EH (cell line): ENCODE data around the gene VEGFC.

Experiments
- DNase-seq: peaks from one replicate; pipeline ENCODE4 v3.0.0-alpha.2; 2015; ENCODE audit warnings: low read depth

The VEGFC gene, protein sequence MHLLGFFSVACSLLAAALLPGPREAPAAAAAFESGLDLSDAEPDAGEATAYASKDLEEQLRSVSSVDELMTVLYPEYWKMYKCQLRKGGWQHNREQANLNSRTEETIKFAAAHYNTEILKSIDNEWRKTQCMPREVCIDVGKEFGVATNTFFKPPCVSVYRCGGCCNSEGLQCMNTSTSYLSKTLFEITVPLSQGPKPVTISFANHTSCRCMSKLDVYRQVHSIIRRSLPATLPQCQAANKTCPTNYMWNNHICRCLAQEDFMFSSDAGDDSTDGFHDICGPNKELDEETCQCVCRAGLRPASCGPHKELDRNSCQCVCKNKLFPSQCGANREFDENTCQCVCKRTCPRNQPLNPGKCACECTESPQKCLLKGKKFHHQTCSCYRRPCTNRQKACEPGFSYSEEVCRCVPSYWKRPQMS

DNA sequence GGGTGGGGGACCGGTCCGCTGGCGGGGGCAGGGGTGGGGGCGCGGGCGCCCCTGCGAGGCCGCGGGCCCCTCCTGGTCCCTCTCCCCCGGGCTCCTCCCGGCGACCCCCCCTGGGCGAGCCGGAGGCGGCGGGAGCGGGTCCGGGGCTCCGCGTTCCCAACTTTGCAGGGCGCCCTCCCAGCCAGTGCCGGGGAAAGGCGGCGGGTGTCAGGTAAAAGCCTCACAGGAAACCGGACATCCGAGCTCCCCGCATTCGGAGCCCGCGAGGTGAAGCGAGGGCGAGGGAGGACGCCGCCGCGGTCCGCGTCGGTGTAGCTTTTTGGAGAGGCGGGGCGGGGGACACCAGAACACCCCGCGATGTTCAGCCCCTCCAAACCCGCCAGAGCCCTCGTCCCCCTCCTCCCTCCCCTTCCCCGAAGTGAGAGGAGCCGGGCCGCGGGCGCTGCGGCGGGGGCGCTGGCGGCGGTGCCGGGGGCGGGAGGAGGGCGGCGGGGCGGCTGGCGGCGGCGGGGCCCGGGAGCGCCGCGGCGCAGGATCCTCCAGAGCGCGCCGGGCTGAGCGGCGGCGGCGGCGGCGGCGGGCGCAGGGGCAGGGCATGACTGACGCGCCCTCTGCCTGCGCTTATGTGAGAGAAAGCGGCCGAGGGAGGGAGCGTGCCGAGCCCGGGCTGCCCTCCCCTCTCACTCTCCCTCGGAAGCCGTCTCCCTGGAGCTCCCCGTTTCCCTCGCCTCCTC is at the start of gene VEGFC:
TSS of gene VEGFC (minus strand) at position 597 of the 734 bp plus-strand sequence. CDS start 611 bp downstream, outside the sequence.
- DNase-seq: peak; percentile 87

DNA sequence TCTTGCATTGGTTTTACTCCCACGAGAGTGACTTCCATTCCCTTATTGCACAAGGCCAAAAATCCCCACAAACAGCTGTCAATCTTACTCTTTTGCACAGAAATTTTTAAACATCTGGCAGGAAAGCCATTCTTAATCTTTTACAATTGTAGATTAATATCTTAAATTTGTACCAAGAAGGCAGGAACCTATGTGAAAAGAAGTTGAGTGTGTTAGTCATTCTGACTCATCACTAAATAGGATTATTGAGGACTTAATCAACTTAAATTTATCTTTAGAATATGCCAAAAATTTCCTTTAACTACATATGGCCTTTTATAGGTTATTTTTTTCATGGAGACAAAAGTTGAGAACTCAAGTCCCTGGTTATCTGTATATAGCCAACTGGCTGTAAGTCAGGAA is 49.0 kb upstream of the VEGFC start:
- DNase-seq: peak; percentile 91

DNA sequence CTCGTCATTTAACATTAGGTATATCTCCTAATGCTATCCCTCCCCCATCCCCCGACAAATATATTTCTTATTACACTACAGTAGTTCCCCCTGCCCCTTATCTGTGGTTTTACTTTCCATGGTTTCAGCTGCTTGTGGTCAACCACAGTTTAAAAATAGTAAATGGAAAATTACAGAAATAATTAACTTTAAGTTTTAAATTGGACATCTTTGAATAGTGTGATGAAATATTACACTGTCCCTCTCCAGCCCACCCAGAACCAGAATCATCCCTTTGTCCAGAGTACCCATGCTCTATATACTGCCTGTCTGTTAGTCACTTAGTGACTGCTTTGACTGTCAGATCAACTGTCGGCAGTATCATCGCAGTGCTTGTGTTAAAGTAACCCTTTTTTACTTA is 47.4 kb upstream of the VEGFC start:
- DNase-seq: peak; percentile 50

DNA sequence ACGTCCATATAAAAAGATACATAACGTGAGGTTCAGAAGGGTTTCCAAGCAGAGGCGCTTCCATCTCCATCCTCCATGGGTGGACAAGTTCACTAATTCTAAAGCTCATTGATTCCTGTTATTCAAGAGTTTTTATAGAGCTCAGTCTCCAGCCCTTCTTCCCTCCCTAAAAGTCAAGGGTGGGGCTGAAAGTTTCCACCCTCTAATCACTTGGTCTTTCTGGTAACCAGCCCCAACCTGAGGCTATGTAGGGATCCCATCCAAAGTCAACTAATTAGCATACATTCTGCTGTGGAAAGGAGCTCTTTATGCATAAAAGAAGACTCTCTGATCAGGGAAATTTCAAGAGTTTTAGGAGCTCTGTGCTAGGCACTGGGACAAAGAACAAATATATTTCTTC is 46.9 kb upstream of the VEGFC start:
- peak; percentile 65 for DNase-seq

DNA sequence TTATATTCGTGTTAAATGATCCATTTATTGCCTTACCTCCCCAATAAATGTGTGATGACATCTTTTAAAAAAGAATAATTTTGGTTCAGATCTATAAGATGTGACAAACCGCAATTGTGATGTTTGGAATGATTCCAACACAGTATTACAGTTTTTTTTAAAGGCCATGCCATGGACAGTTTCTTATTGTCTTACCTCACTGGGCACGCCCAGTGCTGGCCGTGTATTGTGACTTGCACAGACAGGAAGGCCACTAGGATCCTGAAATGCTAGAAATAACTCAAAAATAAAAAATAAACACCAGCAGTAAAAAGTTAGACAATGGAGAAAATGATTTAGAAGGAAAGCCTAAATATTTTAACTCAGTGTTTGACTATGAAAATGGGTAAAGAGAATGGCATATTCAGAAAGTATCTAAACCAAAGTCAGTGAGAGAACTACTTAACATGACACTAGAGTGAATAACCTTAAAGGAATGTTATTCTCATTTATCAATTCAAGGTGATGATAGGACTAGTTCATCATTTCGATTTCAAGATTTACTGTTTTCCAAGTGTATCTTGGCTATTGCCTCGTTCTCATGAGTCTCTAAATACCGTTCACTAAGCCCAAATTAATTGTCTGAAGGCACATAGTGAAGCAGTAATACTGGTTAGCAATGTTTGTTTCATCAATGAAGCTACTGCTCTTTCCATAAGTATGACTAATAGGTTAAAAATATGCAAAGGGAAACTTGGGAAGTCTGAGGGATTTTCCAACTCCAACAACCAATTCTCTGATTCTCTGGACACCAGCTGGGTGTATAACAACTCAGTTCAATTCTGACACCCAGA is 46.1 kb upstream of the VEGFC start:
- peak; percentile 84 for DNase-seq

DNA sequence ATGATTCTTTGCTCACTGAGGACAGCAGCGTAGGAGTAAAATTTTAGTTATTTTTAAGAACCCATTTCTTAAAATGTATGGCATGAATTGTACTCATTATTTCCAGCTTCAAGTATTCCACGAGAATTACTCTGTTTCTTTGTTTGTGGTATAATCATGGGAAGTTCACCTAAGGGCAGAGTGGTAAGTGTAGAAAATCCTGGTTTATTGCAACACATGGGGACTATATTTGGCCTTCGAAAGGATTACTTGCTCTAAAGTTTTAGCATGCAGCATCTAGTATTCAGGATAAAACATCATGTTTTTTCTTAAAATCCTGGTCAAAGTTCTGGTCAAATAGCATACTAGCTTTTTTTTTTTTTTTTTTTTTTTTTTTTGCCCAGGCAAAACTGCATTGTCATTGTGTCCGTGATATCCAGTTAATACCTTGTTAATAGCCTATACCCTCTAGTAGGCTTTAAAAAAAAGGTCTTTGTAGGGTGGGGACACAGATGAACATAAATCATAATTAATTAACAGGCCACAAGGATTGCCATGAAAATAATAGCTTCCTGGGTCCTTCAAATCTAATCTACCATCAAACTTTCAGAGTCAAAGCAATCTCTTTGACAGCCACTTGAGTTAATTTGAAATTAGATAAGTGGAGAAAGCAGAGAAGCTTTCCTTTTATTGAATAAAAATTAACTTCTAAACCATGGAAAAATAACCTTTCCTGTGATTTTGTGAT is 44.6 kb upstream of the VEGFC start:
- DNase-seq: peak; percentile 54

DNA sequence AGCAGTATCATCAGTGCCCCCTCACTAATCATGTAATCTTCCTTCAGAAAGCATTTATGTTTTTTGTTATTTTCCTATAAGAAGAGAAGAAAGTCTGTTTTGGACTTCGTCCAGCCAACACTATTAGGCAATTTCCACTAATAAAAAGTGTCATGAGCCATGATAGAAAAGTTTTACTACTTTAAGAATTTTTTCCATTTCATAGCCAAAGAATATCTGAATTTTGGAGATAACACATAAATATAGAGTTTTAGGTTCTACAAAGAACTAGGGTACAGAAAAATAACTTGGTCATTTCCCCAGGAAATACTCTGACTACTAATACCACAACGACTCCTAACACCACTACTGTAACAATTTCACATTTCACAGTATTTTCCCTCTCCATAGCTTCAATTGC is 41.8 kb upstream of the VEGFC start:
- DNase-seq: peak; percentile 23

DNA sequence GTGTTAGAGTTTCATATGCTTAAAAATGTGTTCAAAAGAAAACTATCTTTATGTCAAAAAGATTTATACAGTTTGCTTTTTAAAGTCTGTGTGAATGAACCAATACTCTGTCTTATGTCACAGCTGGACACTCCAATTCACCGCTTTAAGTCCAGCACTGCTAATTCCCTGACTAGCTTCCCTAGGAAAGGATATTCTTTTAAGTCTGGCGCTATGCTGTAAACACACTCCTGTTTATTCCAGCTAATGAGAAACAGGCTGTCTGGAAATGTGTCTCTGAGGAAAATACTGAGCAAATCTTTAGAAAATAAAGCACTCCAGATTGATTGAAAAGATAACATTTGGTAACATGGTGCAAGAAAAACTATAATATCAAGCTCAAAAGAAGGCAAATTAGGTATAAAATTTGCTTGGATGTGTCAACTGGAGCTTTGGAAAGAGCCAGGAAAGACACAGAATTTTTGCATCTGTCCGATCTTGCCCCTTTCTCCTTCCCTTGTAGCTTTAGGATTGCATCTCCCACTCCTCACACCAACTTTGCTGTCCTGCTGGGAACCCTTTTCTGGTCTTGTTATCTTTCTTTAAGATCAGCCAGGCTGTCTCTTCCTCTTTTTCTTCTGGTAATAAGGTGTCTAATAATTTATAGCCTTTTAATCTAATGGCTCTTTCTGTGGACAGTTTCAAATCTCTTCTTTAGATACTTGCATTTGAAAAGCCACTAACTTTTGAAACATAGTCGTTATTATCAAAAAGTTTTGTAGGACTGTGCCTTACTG is 40.9 kb upstream of the VEGFC start:
- peak; percentile 40 for DNase-seq

DNA sequence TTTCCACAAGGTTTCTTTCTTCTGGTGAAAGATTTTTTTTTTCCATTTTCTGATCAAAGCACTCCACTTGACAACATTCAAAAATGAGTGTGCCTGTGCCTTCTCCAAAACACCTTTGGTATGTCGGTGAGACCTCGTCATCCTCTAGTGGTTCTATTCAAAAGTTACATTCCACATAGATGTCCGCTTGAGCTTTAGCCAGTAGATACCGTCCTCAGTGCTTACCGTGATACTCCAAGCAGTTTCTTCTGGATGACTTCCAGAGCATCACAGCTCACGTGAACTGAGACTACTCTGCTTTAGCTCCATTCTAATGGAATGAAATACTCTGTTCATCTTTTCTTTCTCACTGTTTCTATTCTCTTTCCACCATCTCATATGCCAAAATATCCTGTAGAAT is 38.2 kb upstream of the VEGFC start:
- no peak for DNase-seq

DNA sequence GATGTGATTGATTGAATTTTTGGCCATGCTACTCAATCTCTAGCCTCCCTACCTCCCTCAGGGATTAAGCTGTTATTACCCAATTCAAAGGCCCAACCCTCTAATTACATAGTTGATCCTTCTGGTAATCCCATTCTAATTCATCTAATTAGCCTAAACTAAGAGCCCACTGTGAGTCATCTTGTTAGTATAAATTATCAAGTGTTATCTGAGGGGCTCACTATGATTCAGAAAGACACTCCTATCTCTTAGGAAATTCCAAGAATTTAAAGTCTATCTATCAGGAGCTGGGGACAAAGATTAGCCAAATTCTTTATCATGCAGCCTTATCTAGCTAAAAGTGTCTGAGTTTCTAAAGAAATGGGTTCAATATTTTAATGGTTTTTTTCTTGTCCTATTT is 32.9 kb upstream of the VEGFC start:
- no peak for DNase-seq

DNA sequence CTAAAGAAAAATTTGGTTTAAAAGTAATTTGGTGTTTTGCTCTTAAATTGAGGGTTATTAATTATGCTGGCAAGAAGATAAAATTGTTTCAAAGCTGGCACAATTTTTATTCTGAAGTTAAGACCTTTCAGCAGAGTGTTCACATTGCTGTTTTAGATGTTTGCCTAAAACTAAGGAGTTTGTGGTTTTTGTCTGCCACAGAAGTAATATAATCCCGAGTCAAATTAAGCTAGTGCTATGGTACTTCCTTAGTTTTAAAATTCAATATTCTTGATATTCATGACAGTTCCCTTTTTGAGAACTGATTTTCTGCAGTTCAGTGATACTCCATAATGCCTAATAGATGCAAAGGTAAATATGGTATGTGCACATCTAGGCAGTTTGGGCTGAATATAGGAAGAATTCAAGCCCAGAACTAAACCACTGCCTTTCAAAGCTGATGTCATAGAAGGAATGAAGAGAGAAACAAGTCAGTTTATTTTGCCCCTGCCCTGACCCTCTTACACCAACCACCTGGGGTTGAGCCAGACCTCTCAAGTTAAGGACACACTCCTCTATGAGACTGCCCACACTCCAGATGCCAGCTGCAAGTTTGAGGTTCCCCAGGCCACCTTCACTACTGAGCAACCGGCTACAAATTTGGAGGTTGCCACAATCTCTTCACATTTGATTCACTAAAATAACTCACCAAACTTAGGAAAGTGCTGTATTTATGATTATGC is 32.1 kb upstream of the VEGFC start:
- peak; percentile 8 for DNase-seq

DNA sequence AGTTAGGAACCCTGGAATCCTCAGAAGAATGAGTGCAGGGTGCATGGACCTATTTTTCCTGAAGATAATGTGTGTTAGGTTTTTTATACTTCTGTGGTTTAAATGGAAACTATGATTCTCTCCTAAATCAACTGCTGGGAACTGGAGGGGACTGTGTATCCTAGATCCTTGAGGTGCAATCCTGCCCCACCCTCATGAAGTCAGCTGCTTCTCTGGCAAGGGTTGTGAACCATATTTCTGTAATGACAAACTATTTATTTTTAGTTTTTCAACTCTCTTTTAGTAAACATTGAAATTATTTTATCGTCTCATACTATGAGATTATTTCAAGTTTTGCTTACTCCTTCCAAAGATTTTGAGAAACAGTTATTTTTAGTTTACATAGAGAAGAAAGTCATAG is 25.8 kb upstream of the VEGFC start:
- peak; percentile 34 for DNase-seq

DNA sequence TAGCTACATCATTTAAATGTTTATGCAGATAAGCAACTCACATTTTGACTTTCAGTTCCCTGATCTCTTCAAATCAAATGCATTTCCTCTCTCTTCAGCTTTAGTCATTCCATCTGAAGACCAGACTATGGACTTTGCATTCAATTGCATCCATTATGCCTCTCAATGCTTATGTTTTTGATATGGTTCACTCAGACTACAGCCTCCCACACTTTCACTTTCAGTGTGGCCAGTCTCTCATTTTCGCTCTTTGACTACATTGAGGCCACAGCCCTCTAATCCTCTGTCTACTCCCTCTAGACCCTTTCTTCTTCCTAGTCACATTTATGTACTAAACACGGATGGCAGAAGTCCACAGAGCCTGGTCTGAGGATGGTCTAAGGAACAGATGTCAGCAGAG is 24.5 kb upstream of the VEGFC start:
- DNase-seq: no peak

DNA sequence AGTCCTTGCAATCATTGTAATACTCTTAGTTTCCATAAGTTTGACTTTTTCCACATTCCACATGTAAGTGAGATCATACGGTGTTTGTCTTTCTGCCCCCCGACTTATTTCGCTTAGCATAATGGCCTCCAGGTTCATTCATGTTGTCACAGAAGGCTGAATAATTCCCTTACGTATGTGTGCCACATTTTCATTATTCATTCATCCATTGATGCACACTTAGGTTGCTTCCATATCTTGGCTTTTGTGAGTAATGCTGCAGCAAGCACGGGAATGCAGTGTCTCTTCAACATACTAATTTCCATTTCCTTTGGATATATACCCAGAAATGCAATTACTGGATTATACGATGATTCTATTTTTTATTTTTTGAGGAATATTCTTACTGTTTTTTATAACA is 22.0 kb upstream of the VEGFC start:
- DNase-seq: peak; percentile 83

DNA sequence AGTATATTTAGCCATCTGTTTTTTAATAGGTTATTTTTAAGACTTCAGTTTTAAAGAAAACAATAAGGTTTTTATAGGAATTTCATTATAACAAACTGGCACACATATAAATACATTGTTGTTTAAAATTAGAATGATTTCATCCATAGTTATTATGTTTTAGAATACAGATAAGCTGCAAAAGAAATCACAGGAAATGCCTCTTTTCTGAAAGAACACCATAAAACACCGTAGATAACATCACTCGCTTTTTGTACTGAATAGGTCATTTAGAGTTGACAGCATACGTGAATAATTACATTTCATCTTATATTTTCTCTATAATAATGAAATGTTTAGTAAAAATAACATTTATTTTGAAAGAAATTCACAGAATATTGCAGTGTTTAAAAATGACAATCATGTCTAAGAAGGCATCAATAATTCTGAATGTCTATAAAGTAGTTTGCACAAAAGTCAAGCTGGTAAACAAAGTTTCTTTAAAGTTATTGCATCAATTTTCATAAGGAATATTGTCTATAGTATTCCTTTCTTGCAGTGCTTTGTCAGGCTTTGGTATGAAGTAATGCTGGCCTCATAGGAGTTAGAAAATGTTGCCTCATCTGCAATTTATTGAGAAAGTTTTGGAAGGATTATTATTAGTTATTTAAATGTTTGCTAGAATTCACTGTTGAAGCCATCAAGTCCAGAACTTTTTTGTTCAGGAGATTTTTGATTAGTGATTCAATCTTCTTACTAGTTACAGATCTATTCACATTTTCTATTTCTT is 17.9 kb upstream of the VEGFC start:
- DNase-seq: peak; percentile 28

DNA sequence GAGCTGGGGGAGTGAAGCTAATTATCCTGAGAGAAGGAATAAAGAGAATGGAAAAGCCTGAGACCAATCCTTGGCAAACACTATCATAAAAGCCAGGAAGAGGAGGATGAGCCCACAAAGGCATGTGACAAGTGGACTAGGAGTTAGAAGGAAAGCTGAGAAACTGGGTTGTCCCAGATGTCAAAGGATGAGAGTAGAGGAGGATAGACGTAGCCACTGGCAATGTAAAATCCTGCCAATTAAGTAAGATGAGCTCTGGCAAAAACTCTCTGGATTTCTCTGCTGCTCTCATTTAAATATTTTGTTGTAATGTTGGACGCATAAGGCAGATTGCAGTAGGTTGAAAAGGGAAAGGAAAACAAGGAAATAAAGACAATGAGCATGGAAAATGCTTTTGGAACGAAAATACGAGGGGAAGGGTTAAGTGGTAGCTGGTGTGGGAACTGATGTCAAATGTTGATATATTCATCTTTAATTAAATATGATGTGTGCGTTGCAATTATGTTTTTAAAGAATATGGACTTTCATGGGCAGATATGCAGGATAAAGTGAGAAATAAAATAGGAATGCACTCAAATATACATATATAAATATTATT is 14.2 kb upstream of the VEGFC start:
- no peak for DNase-seq

DNA sequence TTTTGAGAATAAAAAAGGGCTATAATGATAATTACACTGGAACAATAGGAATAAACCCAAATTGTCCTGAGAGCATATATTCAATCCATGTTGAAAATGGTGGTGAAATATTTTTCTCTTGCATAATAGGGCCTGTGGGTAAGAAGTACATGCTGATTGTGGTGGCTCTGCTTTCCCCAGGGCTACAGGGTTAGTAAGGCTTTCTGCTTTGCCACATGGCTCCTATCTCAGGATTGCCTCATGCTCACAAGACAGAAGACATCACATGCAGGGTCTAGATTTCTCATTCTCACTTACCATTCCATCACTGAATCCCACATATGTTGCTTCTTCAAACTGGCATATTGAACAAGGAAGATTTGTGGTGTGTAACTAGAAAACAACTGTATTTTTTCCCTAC is 12.4 kb upstream of the VEGFC start:
- DNase-seq: peak; percentile 71

DNA sequence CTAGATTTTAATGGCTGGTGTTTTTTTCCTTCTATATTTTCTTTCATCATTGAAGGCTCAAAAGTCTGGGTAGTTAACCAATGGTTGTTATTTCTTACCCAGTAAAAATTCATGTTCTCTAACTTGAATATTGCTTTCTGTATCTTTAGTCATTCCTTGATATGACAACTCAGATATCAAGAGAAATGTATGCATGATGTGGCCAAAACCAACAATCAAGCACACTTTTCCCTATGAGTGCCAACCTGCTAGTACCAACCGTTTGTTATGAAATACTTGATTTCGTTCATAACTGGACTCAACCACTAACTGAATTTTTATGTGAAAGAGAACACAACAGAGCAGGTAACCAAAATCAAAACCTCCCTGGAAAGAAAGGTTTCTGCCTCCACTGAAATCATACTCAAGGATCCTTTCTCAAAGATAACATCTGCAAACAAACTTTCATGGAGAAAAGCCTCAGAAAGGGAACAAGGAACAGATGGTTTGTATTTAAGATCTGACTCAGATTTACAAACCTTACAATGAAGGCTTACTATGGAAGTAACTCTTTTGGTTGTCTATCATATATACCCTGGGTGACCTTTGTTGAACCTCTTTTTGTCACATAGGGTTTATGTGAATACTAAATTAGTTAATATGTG is 8.3 kb upstream of the VEGFC start:
- peak; percentile 76 for DNase-seq

DNA sequence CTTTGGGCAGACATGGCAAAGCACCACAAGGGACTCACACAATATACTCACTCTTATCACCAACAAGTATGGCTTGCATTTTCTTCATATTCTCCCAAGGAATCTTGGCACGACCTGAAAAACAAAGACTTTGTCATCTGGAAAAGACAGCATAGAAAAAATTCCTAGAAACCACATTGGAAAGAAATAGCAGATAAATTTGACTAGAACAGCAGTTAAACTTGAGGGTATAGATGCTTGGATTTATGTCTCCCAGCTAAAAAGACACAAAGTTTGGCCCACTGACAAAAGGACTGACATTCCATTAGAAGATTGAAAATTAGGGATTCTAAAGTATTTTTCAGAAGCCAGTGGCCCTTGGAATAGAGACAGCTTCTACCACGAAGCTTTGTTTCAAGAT is 6.9 kb upstream of the VEGFC start:
- DNase-seq: peak; percentile 61
